HUES48 (cell line): Measurements from ENCODE around the gene TAS2R40.

ENCODE experiments used
- H3K27ac ChIP-seq: one replicate; pipeline ENCODE4 v1.7.0; 2013; ENCODE audit warnings: low read depth, low read length, inconsistent platforms
- H3K27me3 ChIP-seq: 2 replicates; pipeline ENCODE4 v1.6.1; 2013; ENCODE audit warnings: mild to moderate bottlenecking, low read length; ENCODE audit not compliant: control insufficient read depth, insufficient read depth
- H3K36me3 ChIP-seq: 2 replicates; pipeline ENCODE4 v1.6.1; 2013; ENCODE audit warnings: low read length; ENCODE audit not compliant: control insufficient read depth, insufficient read depth
- H3K4me1 ChIP-seq: 2 replicates; pipeline ENCODE4 v1.6.1; 2013; ENCODE audit warnings: mild to moderate bottlenecking, low read length; ENCODE audit not compliant: control insufficient read depth, insufficient read depth
- H3K4me3 ChIP-seq: 2 replicates; pipeline ENCODE4 v1.5.1; 2013; ENCODE audit warnings: mild to moderate bottlenecking, low read depth, low read length
- H3K9ac ChIP-seq: 2 replicates; pipeline ENCODE4 v1.6.1; 2013; ENCODE audit warnings: mild to moderate bottlenecking, low read depth, low read length, moderate library complexity
- H3K9me3 ChIP-seq: 2 replicates; pipeline ENCODE4 v1.6.1; 2013; ENCODE audit warnings: low read length; ENCODE audit not compliant: control insufficient read depth, insufficient read depth

TAS2R40 gene

GRCh38 chr7:143223784-143224183, 1.9 kb downstream of the TAS2R40 start:
- H3K27me3 ChIP-seq: no peaks in the 10 kb centered on the region
- H3K4me3 ChIP-seq: no peak overlapping the region
- no peaks in the 10 kb centered on the region for H3K9me3 ChIP-seq
- H3K4me1 ChIP-seq: no peaks in the 10 kb centered on the region
- H3K9ac ChIP-seq: no peak overlapping the region
- no peak overlapping the region for H3K27ac ChIP-seq
- H3K36me3 ChIP-seq: no peaks in the 10 kb centered on the region

GRCh38 chr7:143225047-143225446, 3.2 kb downstream of the TAS2R40 start:
- no peak overlapping the region for H3K27ac ChIP-seq
- H3K4me1 ChIP-seq: peaks cover 8% of the 10 kb centered on the region; the same call in 1 of the 2 replicates

DNA sequence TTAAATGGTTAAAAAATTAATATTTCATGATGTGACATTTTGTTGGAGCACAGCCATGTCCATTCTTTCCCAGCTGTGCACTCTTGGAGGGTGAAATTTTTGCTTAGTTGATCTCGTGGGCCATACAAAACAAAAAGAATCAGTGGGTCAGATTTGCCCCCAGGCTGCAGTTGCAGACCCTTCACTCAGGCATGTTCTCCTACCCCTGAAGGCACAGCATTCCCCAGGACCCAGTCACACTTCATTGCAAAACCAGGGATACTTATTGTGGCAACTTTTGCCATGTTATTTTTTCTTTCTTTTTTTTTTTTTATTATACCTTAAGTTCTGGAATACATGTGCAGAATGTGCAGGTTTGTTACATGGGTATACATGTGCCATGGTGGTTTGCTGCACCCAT, 6.0 kb downstream of the TAS2R40 start:
- Histone ChIP-seq H3K27ac (no peak overlapping the region), H3K4me3 (no peak overlapping the region), H3K9me3 (no peaks in the 10 kb centered on the region), H3K4me1 (peaks cover 8% of the 10 kb centered on the region; the same call in 1 of the 2 replicates), H3K36me3 (no peaks in the 10 kb centered on the region), H3K9ac (no peak overlapping the region), H3K27me3 (no peaks in the 10 kb centered on the region)

More at GRCh38 chr7:143225047-143225446, 3.2 kb downstream of the TAS2R40 start:
- Histone ChIP-seq H3K36me3 (no peaks in the 10 kb centered on the region), H3K9me3 (no peaks in the 10 kb centered on the region), H3K4me3 (no peak overlapping the region), H3K9ac (no peak overlapping the region), H3K27me3 (no peaks in the 10 kb centered on the region)

GRCh38 chr7:143229054-143229790, 7.4 kb downstream of the TAS2R40 start:
- H3K27me3 ChIP-seq: no peaks in the 10 kb centered on the region
- H3K4me1 ChIP-seq: peaks cover 8% of the 10 kb centered on the region; the same call in 1 of the 2 replicates
- H3K9ac ChIP-seq: no peak overlapping the region
- no peaks in the 10 kb centered on the region for H3K36me3 ChIP-seq
- peak overlapping the region; percentile 3 for H3K27ac ChIP-seq
- no peaks in the 10 kb centered on the region; the same call in 1 of the 2 replicates for H3K9me3 ChIP-seq
- no peak overlapping the region for H3K4me3 ChIP-seq

GRCh38 chr7:143230602-143231457, 9.0 kb downstream of the TAS2R40 start:
- Histone ChIP-seq H3K27me3 (no peaks in the 10 kb centered on the region), H3K9ac (no peak overlapping the region), H3K27ac (no peak overlapping the region), H3K9me3 (no peaks in the 10 kb centered on the region; the same call in 1 of the 2 replicates), H3K4me1 (peaks cover 8% of the 10 kb centered on the region; the same call in 1 of the 2 replicates), H3K36me3 (no peaks in the 10 kb centered on the region), H3K4me3 (no peak overlapping the region)

DNA sequence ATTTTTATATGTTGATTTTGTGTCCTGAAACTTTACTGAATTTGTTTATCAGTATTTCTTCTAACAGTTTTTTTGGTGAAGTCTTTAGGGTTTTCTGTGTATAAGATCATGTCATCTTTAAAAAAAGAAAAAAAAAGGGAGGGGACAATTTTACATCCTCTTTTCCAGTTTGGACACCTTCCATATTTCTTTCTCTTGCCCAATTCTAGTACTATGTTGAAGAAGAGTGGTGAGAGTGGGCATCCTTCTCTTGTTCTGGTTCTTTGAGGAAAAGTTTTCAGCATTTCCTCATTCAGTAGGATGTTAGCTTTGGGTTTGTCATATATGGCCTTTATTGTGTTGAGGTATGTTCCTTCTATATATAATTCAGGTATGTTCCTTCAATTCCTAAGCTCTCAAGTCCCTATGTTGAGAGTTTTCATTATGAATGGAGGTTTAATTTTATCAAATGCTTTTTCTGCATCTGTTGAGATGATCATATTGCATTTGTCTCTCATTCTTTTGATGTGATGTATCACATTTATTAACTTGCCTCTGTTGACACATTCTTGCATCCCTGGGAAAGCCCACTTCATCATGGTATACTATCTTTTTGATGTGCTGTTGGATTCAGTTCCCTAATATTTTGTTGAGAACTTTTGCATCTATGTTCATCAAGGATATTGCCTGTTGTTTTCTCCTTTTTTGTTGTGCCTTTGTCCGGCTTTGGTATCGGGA, 12.1 kb downstream of the TAS2R40 start:
- H3K27me3 ChIP-seq: no peaks in the 10 kb centered on the region
- peaks cover 4% of the 10 kb centered on the region for H3K9me3 ChIP-seq
- no peak overlapping the region for H3K9ac ChIP-seq
- H3K36me3 ChIP-seq: no peaks in the 10 kb centered on the region
- no peak overlapping the region for H3K4me3 ChIP-seq
- H3K4me1 ChIP-seq: peaks cover 8% of the 10 kb centered on the region; the same call in 1 of the 2 replicates
- H3K27ac ChIP-seq: no peak overlapping the region

DNA sequence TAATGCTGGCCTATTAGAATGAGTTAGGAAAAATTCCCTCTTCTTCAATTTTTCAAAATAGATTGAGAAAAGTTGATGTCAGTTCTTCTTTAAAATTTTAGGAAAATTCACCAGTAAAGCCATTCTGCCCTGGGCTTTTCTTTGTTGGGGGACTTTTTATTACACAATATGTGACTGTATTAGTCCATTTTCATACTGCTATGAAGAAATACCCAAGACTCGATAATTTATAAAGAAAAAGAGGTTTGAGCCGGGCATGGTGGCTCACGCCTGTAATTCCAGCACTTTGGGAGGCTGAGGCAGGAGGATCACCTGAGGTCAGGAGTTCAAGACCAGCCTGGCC, 12.7 kb downstream of the TAS2R40 start:
- Histone ChIP-seq H3K27ac (no peak overlapping the region), H3K36me3 (no peaks in the 10 kb centered on the region), H3K27me3 (no peaks in the 10 kb centered on the region), H3K4me3 (no peak overlapping the region), H3K4me1 (peaks cover 3% of the 10 kb centered on the region; the same call in 1 of the 2 replicates), H3K9ac (no peak overlapping the region), H3K9me3 (peaks cover 4% of the 10 kb centered on the region)

- H3K27me3 ChIP-seq: no peaks in the 10 kb centered on the region
- H3K9me3 ChIP-seq: peaks cover 4% of the 10 kb centered on the region
- no peak overlapping the region for H3K4me3 ChIP-seq
- no peaks in the 10 kb centered on the region for H3K36me3 ChIP-seq
- no peak overlapping the region for H3K27ac ChIP-seq
- peaks cover 3% of the 10 kb centered on the region; the same call in 1 of the 2 replicates for H3K4me1 ChIP-seq
- H3K9ac ChIP-seq: no peak overlapping the region
Measured at GRCh38 chr7:143235561-143235960, 13.7 kb downstream of the TAS2R40 start.

GRCh38 chr7:143236408-143236990, 14.7 kb downstream of the TAS2R40 start:
- H3K27ac ChIP-seq: no peak overlapping the region

DNA sequence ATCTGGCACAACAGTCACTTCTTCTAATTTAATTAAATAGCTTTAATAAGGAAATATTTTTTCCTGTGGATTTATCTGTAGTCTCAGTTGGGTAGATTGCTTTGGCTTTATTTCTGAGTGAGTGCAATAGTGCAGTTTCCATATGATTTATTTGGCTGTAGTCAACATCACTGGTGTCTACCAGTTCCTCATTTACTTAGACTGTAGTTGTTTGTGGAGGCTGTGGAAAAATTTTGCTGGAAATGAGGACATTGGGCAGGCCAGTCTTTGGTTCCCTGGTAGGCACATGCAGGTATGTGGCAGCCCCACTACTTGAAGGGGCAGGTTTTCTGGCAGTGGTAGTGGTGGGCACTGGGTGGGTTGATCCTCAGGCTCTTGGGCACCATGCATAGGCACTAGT, 15.5 kb downstream of the TAS2R40 start:
- H3K4me3 ChIP-seq: no peak overlapping the region
- H3K9ac ChIP-seq: no peak overlapping the region
- no peak overlapping the region for H3K27ac ChIP-seq
- H3K9me3 ChIP-seq: peaks cover 4% of the 10 kb centered on the region
- no peaks in the 10 kb centered on the region for H3K36me3 ChIP-seq
- H3K4me1 ChIP-seq: peaks cover 3% of the 10 kb centered on the region; the same call in 1 of the 2 replicates
- no peaks in the 10 kb centered on the region for H3K27me3 ChIP-seq

More at GRCh38 chr7:143236408-143236990, 14.7 kb downstream of the TAS2R40 start:
- H3K9me3 ChIP-seq: peaks cover 4% of the 10 kb centered on the region
- H3K9ac ChIP-seq: no peak overlapping the region
- H3K36me3 ChIP-seq: no peaks in the 10 kb centered on the region
- H3K27me3 ChIP-seq: no peaks in the 10 kb centered on the region
- peaks cover 3% of the 10 kb centered on the region; the same call in 1 of the 2 replicates for H3K4me1 ChIP-seq
- no peak overlapping the region for H3K4me3 ChIP-seq
